Fibroblast of skin of left biceps (primary cell): ENCODE results near the gene FGGY.
"Not testable (repeated sequence)": the region's sequence is repeated elsewhere in the genome, so short reads cannot be mapped to it uniquely, and the experiment has no call there.

Source experiments
- DNase-seq, 2 experiments: peaks; one replicate each; pipeline ENCODE4 v3.0.0-alpha.2; 2013; ENCODE audit warnings: low read depth in 2 of 2

The FGGY gene

GRCh38 chr1:59545830-59546229 lies 248.9 kb downstream of the FGGY start:
- no peak for DNase-seq

GRCh38 chr1:59549066-59549837 lies 252.4 kb downstream of the FGGY start:
- DNase-seq, result no peak

GRCh38 chr1:59549903-59550302 lies 253.0 kb downstream of the FGGY start:
- peak; percentile 23 to 32 for DNase-seq

- no peak for DNase-seq
Observed at GRCh38 chr1:59552007-59552406, 255.1 kb downstream of the FGGY start.

- DNase-seq, result no peak
Observed at GRCh38 chr1:59553371-59553770, 256.5 kb downstream of the FGGY start.

GRCh38 chr1:59554011-59554663 lies 257.2 kb downstream of the FGGY start:
- DNase-seq, result no peak

- DNase-seq, result no peak
Observed at GRCh38 chr1:59554752-59555151, 257.9 kb downstream of the FGGY start.

GRCh38 chr1:59556398-59556797 lies 259.5 kb downstream of the FGGY start:
- no peak for DNase-seq

GRCh38 chr1:59556802-59557548 lies 260.1 kb downstream of the FGGY start:
- DNase-seq, result no peak

- no peak for DNase-seq
Observed at GRCh38 chr1:59557549-59557885, 260.6 kb downstream of the FGGY start.

GRCh38 chr1:59558580-59558979 lies 261.7 kb downstream of the FGGY start:
- not testable (repeated sequence) for DNase-seq

GRCh38 chr1:59560807-59561450 lies 264.0 kb downstream of the FGGY start:
- DNase-seq, result no peak

- DNase-seq, result no peak
Observed at GRCh38 chr1:59561796-59562195, 264.9 kb downstream of the FGGY start.

GRCh38 chr1:59564192-59564891 lies 267.4 kb downstream of the FGGY start:
- no peak for DNase-seq

- DNase-seq, result peak; percentile 69 to 74
Observed at GRCh38 chr1:59565611-59566410, 268.9 kb downstream of the FGGY start.

GRCh38 chr1:59568158-59568935 lies 271.5 kb downstream of the FGGY start:
- no peak for DNase-seq

GRCh38 chr1:59569198-59569597 lies 272.3 kb downstream of the FGGY start:
- no peak for DNase-seq

- DNase-seq, result no peak
Observed at GRCh38 chr1:59570524-59570923, 273.6 kb downstream of the FGGY start.

- peak; percentile 65 to 72 for DNase-seq
Observed at GRCh38 chr1:59574085-59574484, 277.2 kb downstream of the FGGY start.

GRCh38 chr1:59577774-59578173 lies 280.9 kb downstream of the FGGY start:
- no peak for DNase-seq
